D721Med (cell line): ENCODE results near the gene DPH5.

Experiments used
- DNase-seq: peaks from one replicate; pipeline ENCODE4 v3.0.0; 2011; ENCODE audit warnings: low spot score; ENCODE audit not compliant: insufficient read length
- FAIRE-seq: peaks from 2 replicates; lab custom pipeline; 2011; peaks lifted over from hg19 to GRCh38; lab: Jason Lieb, UNC
- CTCF ChIP-seq: IDR thresholded peaks from 2 replicates; pipeline ENCODE4 v1.5.1; 2012; ENCODE audit warnings: mild to moderate bottlenecking, control low read depth; ENCODE audit not compliant: insufficient read depth; ENCODE audit errors: missing control alignments

Gene DPH5

GRCh38 chr1:101004061-101004460 is 21.5 kb downstream of the DPH5 start:
- TF ChIP-seq CTCF = no peak

GRCh38 chr1:101003012-101003650 is 22.5 kb downstream of the DPH5 start:
- FAIRE-seq = peak; percentile 21
- no peak for TF ChIP-seq CTCF
- DNase-seq = no peak

More at GRCh38 chr1:101004061-101004460, 21.5 kb downstream of the DPH5 start:
- FAIRE-seq (no peak), DNase-seq (no peak)

- no peak for TF ChIP-seq CTCF
- no peak for DNase-seq
- FAIRE-seq = no peak
Measured at GRCh38 chr1:101002551-101002950, 23.0 kb downstream of the DPH5 start.

GRCh38 chr1:101000131-101000873 is 25.3 kb downstream of the DPH5 start:
- no peak for FAIRE-seq

GRCh38 chr1:100998426-100998825 is 27.2 kb downstream of the DPH5 start:
- no peak for DNase-seq
- TF ChIP-seq CTCF = no peak
- no peak for FAIRE-seq

More at GRCh38 chr1:101000131-101000873, 25.3 kb downstream of the DPH5 start:
- DNase-seq = no peak
- TF ChIP-seq CTCF = no peak

- no peak for FAIRE-seq
- no peak for TF ChIP-seq CTCF
Measured at GRCh38 chr1:100995198-100995988, 30.2 kb downstream of the DPH5 start.

More at GRCh38 chr1:100995198-100995988, 30.2 kb downstream of the DPH5 start:
- no peak for DNase-seq
